HepG2 (cell line): ENCODE results near the gene UBE2G2. TPM values are rescaled to one million over a fixed set of nuclear protein-coding genes. Genes with fewer than 3 reads are reported as not detected.

Experiments
- AKAP8 ChIP-seq: sonication (generic); formaldehyde crosslinking; IDR thresholded peaks from 2 replicates; pipeline ENCODE4 v1.5.1; 2020; ENCODE audit warnings: mild to moderate bottlenecking, missing genetic modification reagents
- HOMEZ ChIP-seq: IDR thresholded peaks from 2 replicates; pipeline ENCODE4 v1.6.1; 2016; ENCODE audit warnings: low read depth
- PAF1 ChIP-seq: IDR thresholded peaks from 2 replicates; pipeline ENCODE4 v1.6.1; 2016; ENCODE audit warnings: missing genetic modification reagents, missing compliant biosample characterization
- PATZ1 ChIP-seq: sonication (generic); formaldehyde crosslinking; IDR thresholded peaks from 2 replicates; pipeline ENCODE4 v1.4.0; 2020; ENCODE audit warnings: missing genetic modification reagents
- POLR2G ChIP-seq: fragments of 200-400 bp; formaldehyde crosslinking; IDR thresholded peaks from 2 replicates; pipeline ENCODE4 v1.6.1; 2018; ENCODE audit warnings: mild to moderate bottlenecking, low read depth, low read length, moderate library complexity
- ZNF687 ChIP-seq: sonication (generic); formaldehyde crosslinking; IDR thresholded peaks from 2 replicates; pipeline ENCODE4 v1.5.1; 2020; ENCODE audit warnings: mild to moderate bottlenecking, missing genetic modification reagents, moderate library complexity
- polyA plus RNA-seq, 8 experiments: library from polyadenylated mRNA; depleted of rRNA in 3 of 8; stranded (reverse) in 7 of 8; unstranded in 1 of 8; fragments of >200 nt; fragmentation: Illumina TruSeq in 4 of 8; extraction: Trizol in 4 of 8; gene quantifications; 2 replicates each; pipeline versions ENCODE4 v1.2.1 to v1.2.3, GENCODE V29; 2011 to 2016; ENCODE audit warnings: low read depth in 4 of 8, missing spikeins in 1 of 8, mixed read lengths in 1 of 8; ENCODE audit not compliant: insufficient read depth in 1 of 8
- total RNA-seq, 5 experiments: library from RNA; depleted of rRNA; stranded (reverse); fragments of >200 nt; fragmentation: Illumina TruSeq; extraction: Trizol; gene quantifications; 2 replicates each; pipeline ENCODE4 v1.2.3, GENCODE V29; 2016; ENCODE audit warnings: low read depth in 1 of 5

Gene UBE2G2
- total and polyA plus RNA-seq, 2 of the 13 experiments (the other 11 are each of a cell fraction or from before 2014, with no cell fraction given), result 55.4 to 92.0 TPM

- peak; percentile 65 for TF ChIP-seq ZNF687 (CRISPR knock-in tag)
- TF ChIP-seq AKAP8 (CRISPR knock-in tag), result peak; percentile 94
- TF ChIP-seq POLR2G, result no peak; the same call in 1 of the 2 replicates
- peak; percentile 58; the same call in 1 of the 2 replicates for TF ChIP-seq PAF1 (CRISPR knock-in tag)
- no peak for TF ChIP-seq PATZ1
- TF ChIP-seq HOMEZ, result no peak
These were observed 47.4 kb upstream of the UBE2G2 start (continued) for GRCh38 chr21:44848821-44849521.
